Measurements from ENCODE around the gene SERGEF. TPM values are rescaled to one million over a fixed set of nuclear protein-coding genes. Genes with fewer than 3 reads are reported as not detected.
"Not testable (repeated sequence)": the region's sequence is repeated elsewhere in the genome, so short reads cannot be mapped to it uniquely, and the experiment has no call there.

Gene SERGEF
- total RNA-seq, 2 experiments from 2014 or later = 27.5 to 27.7 TPM

- ChIA-PET CTCF (no interaction called here), POLR2A (no interaction called here)
These were observed 7.3 kb downstream of the SERGEF start for GRCh38 chr11:18005376-18006129.

- POLR2A ChIA-PET = no interaction called here
- CTCF ChIA-PET = interaction anchor here (2.5 kb wide), 1 partner anchor 9 kb away, joined by 6 read pairs; no protein-coding TSS in a partner anchor
These were observed 11.7 kb downstream of the SERGEF start for GRCh38 chr11:18001191-18001590.

GRCh38 chr11:18000760-18001159 lies 12.1 kb downstream of the SERGEF start:
- POLR2A ChIA-PET = no interaction called here
- CTCF ChIA-PET = interaction anchor here (2.5 kb wide), 1 partner anchor 9 kb away, joined by 6 read pairs; no protein-coding TSS in a partner anchor

- POLR2A ChIA-PET = not testable (repeated sequence)
- CTCF ChIA-PET = interaction anchor here (1.0 kb wide), 1 partner anchor 22 kb away, joined by 3 read pairs; no protein-coding TSS in a partner anchor
These were observed 12.7 kb downstream of the SERGEF start for GRCh38 chr11:18000128-18000527.

GRCh38 chr11:17992916-17993315 lies 19.9 kb downstream of the SERGEF start:
- POLR2A ChIA-PET = no interaction called here
- CTCF ChIA-PET = interaction anchor here (2.2 kb wide), 1 partner anchor 9 kb away, joined by 6 read pairs; no protein-coding TSS in a partner anchor

GRCh38 chr11:17991783-17992433 lies 20.9 kb downstream of the SERGEF start:
- ChIA-PET POLR2A (no interaction called here), CTCF (interaction anchor here (2.2 kb wide), 1 partner anchor 10 kb away, joined by 6 read pairs; no protein-coding TSS in a partner anchor)

- CTCF ChIA-PET = interaction anchor here (1.6 kb wide), 1 partner anchor 11 kb away, joined by 5 read pairs; no protein-coding TSS in a partner anchor
- POLR2A ChIA-PET = no interaction called here
These were observed 23.5 kb downstream of the SERGEF start for GRCh38 chr11:17989306-17989705.

- ChIA-PET POLR2A (no interaction called here), CTCF (interaction anchor here (0.6 to 1.6 kb wide), 2 partner anchors 10 to 41 kb away, joined by 3 to 5 read pairs; no protein-coding TSS in a partner anchor)
These were observed 24.4 kb downstream of the SERGEF start for GRCh38 chr11:17988465-17988864.

GRCh38 chr11:17987826-17988225 lies 25.0 kb downstream of the SERGEF start:
- ChIA-PET CTCF (interaction anchor here (0.6 to 1.6 kb wide), 3 partner anchors 9 to 40 kb away, joined by 3 to 5 read pairs (median 3); no protein-coding TSS in a partner anchor), POLR2A (no interaction called here)

GRCh38 chr11:17986711-17987220 lies 26.1 kb downstream of the SERGEF start:
- ChIA-PET POLR2A (no interaction called here), CTCF (interaction anchor here (1.0 kb wide), 1 partner anchor 8 kb away, joined by 3 read pairs; no protein-coding TSS in a partner anchor)

- POLR2A ChIA-PET = no interaction called here
- CTCF ChIA-PET = no interaction called here
These were observed 26.7 kb downstream of the SERGEF start for GRCh38 chr11:17986007-17986710.

- ChIA-PET CTCF (no interaction called here), POLR2A (no interaction called here)
These were observed 27.3 kb downstream of the SERGEF start for GRCh38 chr11:17985517-17985916.

GRCh38 chr11:17983569-17983968 lies 29.3 kb downstream of the SERGEF start:
- ChIA-PET POLR2A (no interaction called here), CTCF (interaction anchor here (1.3 kb wide), 1 partner anchor 13 kb away, joined by 3 read pairs; no protein-coding TSS in a partner anchor)

GRCh38 chr11:17979770-17980371 lies 33.0 kb downstream of the SERGEF start:
- CTCF ChIA-PET = interaction anchor here (1.1 to 3.4 kb wide), 5 partner anchors 9 to 249 kb away, joined by 3 to 22 read pairs (median 6); no protein-coding TSS in a partner anchor
- POLR2A ChIA-PET = no interaction called here

- POLR2A ChIA-PET = interaction anchor here (0.8 kb wide), 1 partner anchor 248 kb away, joined by 3 read pairs; no protein-coding TSS in a partner anchor
- CTCF ChIA-PET = interaction anchor here (0.7 to 3.4 kb wide), 13 partner anchors 9 to 380 kb away, joined by 3 to 22 read pairs (median 3); no protein-coding TSS in a partner anchor
These were observed 34.1 kb downstream of the SERGEF start for GRCh38 chr11:17978553-17979287.

- ChIA-PET POLR2A (no interaction called here), CTCF (interaction anchor here (0.5 to 3.4 kb wide), 2 partner anchors 246 to 775 kb away, joined by 3 to 22 read pairs; no protein-coding TSS in a partner anchor)
These were observed 36.2 kb downstream of the SERGEF start for GRCh38 chr11:17976651-17977050.

GRCh38 chr11:17974246-17974645 lies 38.6 kb downstream of the SERGEF start:
- CTCF ChIA-PET = no interaction called here
- POLR2A ChIA-PET = no interaction called here

GRCh38 chr11:17972987-17973386 lies 39.9 kb downstream of the SERGEF start:
- ChIA-PET CTCF (no interaction called here), POLR2A (no interaction called here)
